Pancreas (tissue), 10 donors: ENCODE results near the gene MROH9. TPM values are rescaled to one million over a fixed set of nuclear protein-coding genes. Genes with fewer than 3 reads are reported as not detected.
"Not testable (repeated sequence)": the region's sequence is repeated elsewhere in the genome, so short reads cannot be mapped to it uniquely, and the experiment has no call there.

Experiments
- ATAC-seq, 4 donors: fragments of 200-7000 bp; cut with Tn5 transposase; one replicate each; pipeline versions ENCODE4 v1.8.0 to v1.9.1; 2020; ENCODE audit warnings: mild to moderate bottlenecking in 4 of 4, moderate library complexity in 4 of 4
- DNase-seq, 6 donors: peaks; one replicate each; pipeline ENCODE4 v3.0.0-alpha.2; 2020
- FAIRE-seq: peaks from 2 replicates; lab custom pipeline; 2012; peaks lifted over from hg19 to GRCh38; lab: Jason Lieb, UNC
- H3K27ac ChIP-seq, 4 donors: fragments of 200-600 bp; sonication (generic); 1 replicate in 3 of 4; 2 replicates in 1 of 4; pipeline versions ENCODE4 v1.5.0 to v1.8.0; 2020
- H3K27me3 ChIP-seq, 4 donors: fragments of 200-600 bp; one replicate each; pipeline ENCODE4 v1.8.0; 2021
- H3K36me3 ChIP-seq, 3 donors: fragments of 200-600 bp; sonication (generic) in 1 of 3; one replicate each; pipeline versions ENCODE4 v1.5.0 to v1.8.0; 2020 to 2021
- H3K4me1 ChIP-seq, 3 donors: fragments of 200-600 bp; one replicate each; pipeline ENCODE4 v1.8.0; 2021
- H3K4me3 ChIP-seq, 4 donors: fragments of 200-600 bp; sonication (generic) in 2 of 4; one replicate each; pipeline versions ENCODE4 v1.5.0 to v1.8.0; 2020 to 2021
- H3K9me3 ChIP-seq, 4 donors: fragments of 200-600 bp; one replicate each; pipeline ENCODE4 v1.8.0; 2021
- CTCF ChIP-seq, 4 donors: fragments of 200-600 bp; sonication (generic) in 3 of 4; IDR thresholded peaks; one replicate each; pipeline versions ENCODE4 v1.5.0 to v1.8.0; 2021; ENCODE audit warnings: antibody characterized with exemption in 4 of 4
- WGBS, 2 donors: extraction: QIAGEN DNeasy Blood & Tissue Kit; methylation state at CpG; one replicate each; pipeline ENCODE4 v1.1.7; 2013; 5-methylcytosine and 5-hydroxymethylcytosine counted together
- intact Hi-C, 3 donors: fragments of 100-400 bp; cut with DNase I; formaldehyde crosslinking; loops; one replicate each; pipeline versions ENCODE4 v1.11.1 to v1.14.2; 2022
- polyA plus RNA-seq, 2 donors: library from polyadenylated mRNA; stranded (reverse); fragments of 200-250 nt; gene quantifications; one replicate each; pipeline ENCODE4 v1.2.3, GENCODE V29; 2013
- total RNA-seq, 6 donors: library from RNA; stranded (reverse); fragmentation: NEBNext Ultra II Directional in 4 of 6; extraction: Animal tissue kit (Norgen Biotek cat#: 25700) in 4 of 6; gene quantifications; one replicate each; pipeline versions ENCODE4 v1.2.1 to v1.2.4, GENCODE V29; 2021 to 2023
- donor health status: healthy with polysubstance abuse.
- donor health status: DM: no; HTN: no; CAD: no; lungs with moderate emphysema.
- donor health status: DM: no; HTN: no; CAD: no.
- donor health status: control.
- donor health status: control.
- donor health status: Bipolar disorder and iron deficiency.
- donor health status: DM: yes; HTN: yes; CAD: no.
- donor health status: DM: no; HTN: no; CAD: no.
- donor health status: DM: no; HTN: no; CAD: no.
- donor health status: DM: yes; HTN: yes; CAD: no.

Gene MROH9
- total and polyA plus RNA-seq, 8 donors: not detected

- Histone ChIP-seq H3K27me3 (no peaks in the 10 kb centered on the region), H3K27ac (no peak overlapping the region), H3K9me3 (peaks cover 0 to 7% (median 0%) of the 10 kb centered on the region in 4 donors), H3K4me1 (no peaks in the 10 kb centered on the region), H3K36me3 (no peaks in the 10 kb centered on the region), H3K4me3 (no peak overlapping the region)
- intact Hi-C loops: no loop called here
- ATAC-seq: no peak
- no peak for DNase-seq
- 47 to 51% methylated on average over 3 of the region's 3 CpGs for WGBS, 2 donors
- no peak for FAIRE-seq
- no peak for TF ChIP-seq CTCF (IDR thresholded peaks at IDR 0.05)
Measured at GRCh38 chr1:170917373-170917772, 18.0 kb upstream of the MROH9 start.

GRCh38 chr1:170924656-170925055 is 10.7 kb upstream of the MROH9 start:
- H3K27me3 ChIP-seq, H3K27ac ChIP-seq, intact Hi-C loops, H3K36me3 ChIP-seq, FAIRE-seq, H3K4me3 ChIP-seq, DNase-seq, ATAC-seq, H3K4me1 ChIP-seq, H3K9me3 ChIP-seq: not testable (repeated sequence)
- 23 to 31% methylated on average over 1 of the region's 1 CpG for WGBS, 2 donors

GRCh38 chr1:170927955-170928840 is 7.1 kb upstream of the MROH9 start:
- 61 to 69% methylated on average over 8 of the region's 8 CpGs for WGBS, 2 donors
- H3K27me3 ChIP-seq: no peaks in the 10 kb centered on the region
- no peak for TF ChIP-seq CTCF (IDR thresholded peaks at IDR 0.05)
- intact Hi-C loops: no loop called here
- H3K27ac ChIP-seq: no peak overlapping the region
- FAIRE-seq (no peak), ATAC-seq (no peak), DNase-seq (no peak)
- H3K9me3 ChIP-seq: no peaks in the 10 kb centered on the region
- H3K4me3 ChIP-seq: no peak overlapping the region
- no peaks in the 10 kb centered on the region for H3K36me3 ChIP-seq
- no peaks in the 10 kb centered on the region for H3K4me1 ChIP-seq

- no peak overlapping the region for H3K4me3 ChIP-seq
Measured at GRCh38 chr1:170929412-170929834, 5.9 kb upstream of the MROH9 start.

More at GRCh38 chr1:170929412-170929834, 5.9 kb upstream of the MROH9 start:
- 30 to 36% methylated on average over 4 of the region's 4 CpGs for WGBS, 2 donors
- ATAC-seq: peak in 1 of 4 donors; percentile 21
- intact Hi-C loops: no loop called here
- Histone ChIP-seq H3K4me1 (no peaks in the 10 kb centered on the region), H3K27me3 (no peaks in the 10 kb centered on the region), H3K36me3 (no peaks in the 10 kb centered on the region), H3K27ac (no peak overlapping the region), H3K9me3 (no peaks in the 10 kb centered on the region)
- TF ChIP-seq CTCF (IDR thresholded peaks at IDR 0.05): no peak
- no peak for FAIRE-seq
- DNase-seq: no peak
